Keratinocyte (primary cell): ENCODE measurements around the gene C22orf31.

ENCODE experiments used
- EZH2 ChIP-seq: IDR thresholded peaks from one replicate; pipeline ENCODE4 v1.6.1; 2012; ENCODE audit warnings: inconsistent platforms, mild to moderate bottlenecking, low read length, moderate library complexity
- TF ChIP-seq, protein P1 (sequence below), 3 experiments: IDR thresholded peaks in 1 of 3; conservative IDR thresholded peaks in 1 of 3; optimal IDR thresholded peaks in 1 of 3; 2 replicates in 2 of 3; 3 replicates in 1 of 3; pipeline versions ENCODE3 to v1.5.1; 2011; ENCODE audit warnings: low read length in 3 of 3, mild to moderate bottlenecking in 3 of 3, moderate library complexity in 2 of 3, control low read depth in 1 of 3, inconsistent platforms in 1 of 3; ENCODE audit not compliant: insufficient read depth in 2 of 3; ENCODE audit errors: extremely low read depth in 1 of 3

DNA sequence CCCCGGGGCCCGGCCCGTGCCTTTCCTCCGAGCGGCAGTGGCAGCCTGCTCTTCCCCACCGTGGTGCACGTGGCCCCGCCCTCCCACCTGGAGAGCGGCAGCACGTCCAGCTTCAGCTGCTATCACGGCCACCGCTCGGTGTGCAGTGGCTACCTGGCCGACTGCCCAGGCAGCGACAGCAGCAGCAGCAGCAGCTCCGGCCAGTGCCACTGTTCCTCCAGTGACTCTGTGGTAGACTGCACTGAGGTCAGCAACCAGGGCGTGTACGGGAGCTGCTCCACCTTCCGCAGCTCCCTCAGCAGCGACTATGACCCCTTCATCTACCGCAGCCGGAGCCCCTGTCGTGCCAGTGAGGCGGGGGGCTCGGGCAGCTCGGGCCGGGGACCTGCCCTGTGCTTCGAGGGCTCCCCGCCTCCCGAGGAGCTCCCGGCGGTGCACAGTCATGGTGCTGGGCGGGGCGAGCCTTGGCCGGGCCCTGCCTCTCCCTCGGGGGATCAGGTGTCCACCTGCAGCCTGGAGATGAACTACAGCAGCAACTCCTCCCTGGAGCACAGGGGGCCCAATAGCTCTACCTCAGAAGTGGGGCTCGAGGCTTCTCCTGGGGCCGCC is 11.9 kb downstream of the C22orf31 start:
- TF ChIP-seq, protein P1, sequence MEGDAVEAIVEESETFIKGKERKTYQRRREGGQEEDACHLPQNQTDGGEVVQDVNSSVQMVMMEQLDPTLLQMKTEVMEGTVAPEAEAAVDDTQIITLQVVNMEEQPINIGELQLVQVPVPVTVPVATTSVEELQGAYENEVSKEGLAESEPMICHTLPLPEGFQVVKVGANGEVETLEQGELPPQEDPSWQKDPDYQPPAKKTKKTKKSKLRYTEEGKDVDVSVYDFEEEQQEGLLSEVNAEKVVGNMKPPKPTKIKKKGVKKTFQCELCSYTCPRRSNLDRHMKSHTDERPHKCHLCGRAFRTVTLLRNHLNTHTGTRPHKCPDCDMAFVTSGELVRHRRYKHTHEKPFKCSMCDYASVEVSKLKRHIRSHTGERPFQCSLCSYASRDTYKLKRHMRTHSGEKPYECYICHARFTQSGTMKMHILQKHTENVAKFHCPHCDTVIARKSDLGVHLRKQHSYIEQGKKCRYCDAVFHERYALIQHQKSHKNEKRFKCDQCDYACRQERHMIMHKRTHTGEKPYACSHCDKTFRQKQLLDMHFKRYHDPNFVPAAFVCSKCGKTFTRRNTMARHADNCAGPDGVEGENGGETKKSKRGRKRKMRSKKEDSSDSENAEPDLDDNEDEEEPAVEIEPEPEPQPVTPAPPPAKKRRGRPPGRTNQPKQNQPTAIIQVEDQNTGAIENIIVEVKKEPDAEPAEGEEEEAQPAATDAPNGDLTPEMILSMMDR (optimal IDR thresholded peaks at IDR 0.05 in 1 of 3, IDR thresholded peaks at IDR 0.05 in 1 of 3, conservative IDR thresholded peaks at IDR 0.05 in 1 of 3; ENCODE audit: extremely low read depth in 1 of 3, insufficient read depth in 2 of 3, low read length in 3 of 3), result no peak
- TF ChIP-seq EZH2, result no peak
